CD4-positive, alpha-beta T cell treated with Interleukin-6 at 100 ng/mL for 8 hours (primary cell): Measurements from ENCODE around the gene SUFU.
"Not testable (repeated sequence)": the region's sequence is repeated elsewhere in the genome, so short reads cannot be mapped to it uniquely, and the experiment has no call there.

Experiments used
- DNase-seq: peaks from one replicate; pipeline ENCODE4 v3.0.0-alpha.2; 2020; ENCODE audit warnings: mixed read lengths, low spot score

The SUFU gene

GRCh38 chr10:102514487-102515311 lies 10.9 kb downstream of the SUFU start:
- DNase-seq: no peak

GRCh38 chr10:102515724-102516123 lies 12.0 kb downstream of the SUFU start:
- DNase-seq: no peak

GRCh38 chr10:102517553-102517952 lies 13.8 kb downstream of the SUFU start:
- DNase-seq: no peak

GRCh38 chr10:102519246-102519825 lies 15.6 kb downstream of the SUFU start:
- no peak for DNase-seq

GRCh38 chr10:102522874-102523249 lies 19.1 kb downstream of the SUFU start:
- no peak for DNase-seq

GRCh38 chr10:102523250-102524029 lies 19.7 kb downstream of the SUFU start:
- DNase-seq: no peak

GRCh38 chr10:102524746-102525145 lies 21.0 kb downstream of the SUFU start:
- DNase-seq: no peak

- no peak for DNase-seq
These were observed 23.8 kb downstream of the SUFU start for GRCh38 chr10:102527546-102527945.

- DNase-seq: no peak
These were observed 30.6 kb downstream of the SUFU start for GRCh38 chr10:102534333-102534732.

GRCh38 chr10:102534966-102535365 lies 31.2 kb downstream of the SUFU start:
- not testable (repeated sequence) for DNase-seq

GRCh38 chr10:102535481-102536147 lies 31.8 kb downstream of the SUFU start:
- DNase-seq: no peak

- DNase-seq: no peak
These were observed 33.6 kb downstream of the SUFU start for GRCh38 chr10:102537367-102537766.

GRCh38 chr10:102537948-102538347 lies 34.2 kb downstream of the SUFU start:
- no peak for DNase-seq

GRCh38 chr10:102538811-102539210 lies 35.0 kb downstream of the SUFU start:
- no peak for DNase-seq

- no peak for DNase-seq
These were observed 36.3 kb downstream of the SUFU start for GRCh38 chr10:102540023-102540422.

- DNase-seq: no peak
These were observed 39.1 kb downstream of the SUFU start for GRCh38 chr10:102542800-102543418.

- DNase-seq: no peak
These were observed 41.6 kb downstream of the SUFU start for GRCh38 chr10:102545265-102545871.

- no peak for DNase-seq
These were observed 42.2 kb downstream of the SUFU start for GRCh38 chr10:102545997-102546396.

- no peak for DNase-seq
These were observed 43.0 kb downstream of the SUFU start for GRCh38 chr10:102546606-102547320.

- DNase-seq: no peak
These were observed 45.8 kb downstream of the SUFU start for GRCh38 chr10:102549549-102549948.
